ENCODE results near the gene FILIP1L.

The FILIP1L gene

DNA sequence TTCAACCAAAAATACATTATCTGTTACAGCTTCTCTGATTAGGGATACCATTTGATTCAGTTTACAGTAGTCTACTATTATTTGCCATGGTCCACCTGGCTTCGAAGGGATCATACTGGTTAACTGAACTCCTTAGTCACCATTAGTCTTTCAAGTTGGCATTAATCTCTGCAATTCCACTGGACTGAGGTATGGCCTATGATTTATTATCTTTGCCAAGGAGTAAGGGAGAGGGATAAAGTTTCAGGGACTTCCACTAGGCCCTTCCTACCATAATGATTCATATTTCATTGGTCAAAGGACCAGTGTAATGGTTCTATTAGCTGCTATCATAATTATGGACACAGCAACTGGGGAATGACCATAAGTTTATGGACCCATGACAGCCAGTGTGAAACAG, 303.9 kb downstream of the FILIP1L start:
- Histone ChIP-seq H3K36me3 (replicated peaks) (no peaks in the 10 kb centered on the region), H3K27me3 (replicated peaks) (no peaks in the 10 kb centered on the region), H3K27ac (no peak overlapping the region), H3K4me3 (ENCODE audit: low read depth, low read length) (no peak overlapping the region)
- TF ChIP-seq, protein P1, sequence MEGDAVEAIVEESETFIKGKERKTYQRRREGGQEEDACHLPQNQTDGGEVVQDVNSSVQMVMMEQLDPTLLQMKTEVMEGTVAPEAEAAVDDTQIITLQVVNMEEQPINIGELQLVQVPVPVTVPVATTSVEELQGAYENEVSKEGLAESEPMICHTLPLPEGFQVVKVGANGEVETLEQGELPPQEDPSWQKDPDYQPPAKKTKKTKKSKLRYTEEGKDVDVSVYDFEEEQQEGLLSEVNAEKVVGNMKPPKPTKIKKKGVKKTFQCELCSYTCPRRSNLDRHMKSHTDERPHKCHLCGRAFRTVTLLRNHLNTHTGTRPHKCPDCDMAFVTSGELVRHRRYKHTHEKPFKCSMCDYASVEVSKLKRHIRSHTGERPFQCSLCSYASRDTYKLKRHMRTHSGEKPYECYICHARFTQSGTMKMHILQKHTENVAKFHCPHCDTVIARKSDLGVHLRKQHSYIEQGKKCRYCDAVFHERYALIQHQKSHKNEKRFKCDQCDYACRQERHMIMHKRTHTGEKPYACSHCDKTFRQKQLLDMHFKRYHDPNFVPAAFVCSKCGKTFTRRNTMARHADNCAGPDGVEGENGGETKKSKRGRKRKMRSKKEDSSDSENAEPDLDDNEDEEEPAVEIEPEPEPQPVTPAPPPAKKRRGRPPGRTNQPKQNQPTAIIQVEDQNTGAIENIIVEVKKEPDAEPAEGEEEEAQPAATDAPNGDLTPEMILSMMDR (IDR thresholded peaks at IDR 0.05; ENCODE audit: low read depth, low read length, missing control alignments): no peak
- no peak for DNase-seq
- in situ Hi-C loops (cut with HindIII; ENCODE audit: low pct_ligation_motif_present, low sequenced_read_pairs): no loop called here

DNA sequence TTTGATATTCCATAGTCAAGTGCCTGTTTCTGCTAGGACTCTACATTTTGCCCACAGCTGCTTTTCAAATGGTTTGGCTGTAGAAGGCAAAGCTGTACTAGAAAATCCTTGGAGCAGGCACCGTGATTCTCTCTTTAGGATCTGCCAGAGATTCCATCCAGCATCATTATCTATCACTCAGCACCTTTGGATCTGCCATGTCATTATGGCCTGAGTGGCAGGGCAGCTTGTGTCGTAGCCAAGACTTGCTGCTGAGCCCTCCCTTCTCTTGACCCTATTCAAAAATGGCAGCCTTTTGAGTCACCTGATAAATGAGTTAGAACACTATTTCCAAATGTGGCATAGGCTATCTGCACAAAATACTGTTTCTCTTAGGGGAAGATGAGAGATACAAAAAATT, 304.7 kb downstream of the FILIP1L start:
- DNase-seq: no peak
- Histone ChIP-seq H3K4me3 (ENCODE audit: low read depth, low read length) (no peak overlapping the region), H3K27ac (no peak overlapping the region), H3K36me3 (replicated peaks) (no peaks in the 10 kb centered on the region), H3K27me3 (replicated peaks) (no peaks in the 10 kb centered on the region)
- in situ Hi-C loops (cut with HindIII; ENCODE audit: low pct_ligation_motif_present, low sequenced_read_pairs): no loop called here
- TF ChIP-seq, protein P1 (IDR thresholded peaks at IDR 0.05; ENCODE audit: low read depth, low read length, missing control alignments): no peak

DNA sequence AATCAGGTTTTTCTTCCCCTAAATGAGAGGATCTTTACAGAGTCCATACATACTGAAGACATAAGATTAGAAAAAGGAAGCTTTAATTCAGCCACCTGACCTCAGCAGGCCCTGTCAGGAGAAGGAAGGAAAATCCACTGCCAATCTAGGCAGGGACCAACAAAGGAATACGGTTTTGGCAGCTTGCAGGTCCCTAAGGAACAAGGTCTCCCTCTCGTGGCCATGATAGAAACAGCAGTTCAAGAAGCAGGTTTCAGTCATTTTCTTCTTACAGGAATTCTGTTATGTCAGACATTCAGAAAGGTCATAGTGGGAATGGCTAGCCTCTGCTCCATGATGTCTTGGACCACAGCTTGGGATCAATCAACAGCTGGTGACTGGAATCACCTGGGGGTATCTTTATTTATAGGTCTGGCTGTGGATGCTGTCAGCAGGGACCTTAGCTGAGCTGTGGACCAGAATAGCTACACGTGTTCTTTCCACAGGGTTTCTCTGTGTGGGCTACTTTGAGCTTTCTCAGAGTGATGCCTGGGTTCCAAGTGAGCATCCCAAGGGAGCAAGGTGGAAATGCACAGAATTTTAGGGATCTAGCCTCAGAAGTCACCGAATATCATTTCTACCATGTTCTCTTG, 306.0 kb downstream of the FILIP1L start:
- no peaks in the 10 kb centered on the region for H3K27me3 ChIP-seq (replicated peaks)
- peak; percentile 87 for DNase-seq
- H3K4me3 ChIP-seq (ENCODE audit: low read depth, low read length): no peak overlapping the region
- TF ChIP-seq, protein P1 (IDR thresholded peaks at IDR 0.05; ENCODE audit: low read depth, low read length, missing control alignments): peak; percentile 90
- no peak overlapping the region for H3K27ac ChIP-seq
- in situ Hi-C loops (cut with HindIII; ENCODE audit: low pct_ligation_motif_present, low sequenced_read_pairs): no loop called here
- H3K36me3 ChIP-seq (replicated peaks): no peaks in the 10 kb centered on the region

DNA sequence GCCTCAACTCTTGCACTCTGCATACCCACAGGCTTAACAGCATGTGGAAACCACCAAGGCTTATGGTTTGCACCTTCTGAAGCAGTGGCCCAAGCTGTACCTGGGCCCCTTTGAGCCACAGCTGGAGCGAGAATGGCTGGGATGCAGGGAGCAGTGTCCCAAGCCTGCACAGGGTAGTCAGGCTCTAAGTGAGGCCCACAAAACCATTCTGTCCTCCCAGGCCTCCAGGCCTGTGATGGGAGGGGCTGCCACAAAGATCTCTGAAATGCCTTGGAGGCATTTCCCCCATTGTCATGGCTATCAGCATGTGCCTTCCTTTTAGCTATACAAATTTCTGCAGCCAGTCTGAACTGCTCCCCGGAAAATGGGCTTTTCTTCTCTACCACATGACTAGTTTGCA, 309.1 kb downstream of the FILIP1L start:
- Histone ChIP-seq H3K4me3 (ENCODE audit: low read depth, low read length) (no peak overlapping the region), H3K36me3 (replicated peaks) (no peaks in the 10 kb centered on the region), H3K27me3 (replicated peaks) (no peaks in the 10 kb centered on the region), H3K27ac (no peak overlapping the region)
- TF ChIP-seq, protein P1 (IDR thresholded peaks at IDR 0.05; ENCODE audit: low read depth, low read length, missing control alignments): no peak
- in situ Hi-C loops (cut with HindIII; ENCODE audit: low pct_ligation_motif_present, low sequenced_read_pairs): no loop called here
- no peak for DNase-seq

DNA sequence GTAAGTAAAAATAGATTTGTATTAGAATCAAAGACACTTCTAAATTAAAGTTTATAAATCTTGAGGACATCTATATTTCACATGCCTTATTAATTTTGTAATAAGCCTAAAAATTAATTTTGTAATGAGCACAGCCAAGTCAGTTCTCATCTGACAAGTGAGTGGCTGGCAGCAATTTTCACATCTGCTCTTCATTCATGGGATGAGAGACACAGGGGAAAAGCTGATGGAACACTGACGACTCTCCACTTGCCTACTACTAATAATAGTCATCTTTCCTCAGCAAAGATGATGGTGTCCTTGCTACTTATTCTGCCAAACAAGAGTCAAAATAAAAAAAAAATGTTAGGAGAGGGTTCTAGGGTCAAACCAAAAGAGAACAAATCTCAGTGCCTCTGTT, 311.0 kb downstream of the FILIP1L start:
- in situ Hi-C loops (cut with HindIII; ENCODE audit: low pct_ligation_motif_present, low sequenced_read_pairs): no loop called here
- Histone ChIP-seq H3K27me3 (replicated peaks) (no peaks in the 10 kb centered on the region), H3K27ac (no peak overlapping the region), H3K36me3 (replicated peaks) (no peaks in the 10 kb centered on the region), H3K4me3 (ENCODE audit: low read depth, low read length) (no peak overlapping the region)
- DNase-seq: no peak
- TF ChIP-seq, protein P1 (IDR thresholded peaks at IDR 0.05; ENCODE audit: low read depth, low read length, missing control alignments): no peak

DNA sequence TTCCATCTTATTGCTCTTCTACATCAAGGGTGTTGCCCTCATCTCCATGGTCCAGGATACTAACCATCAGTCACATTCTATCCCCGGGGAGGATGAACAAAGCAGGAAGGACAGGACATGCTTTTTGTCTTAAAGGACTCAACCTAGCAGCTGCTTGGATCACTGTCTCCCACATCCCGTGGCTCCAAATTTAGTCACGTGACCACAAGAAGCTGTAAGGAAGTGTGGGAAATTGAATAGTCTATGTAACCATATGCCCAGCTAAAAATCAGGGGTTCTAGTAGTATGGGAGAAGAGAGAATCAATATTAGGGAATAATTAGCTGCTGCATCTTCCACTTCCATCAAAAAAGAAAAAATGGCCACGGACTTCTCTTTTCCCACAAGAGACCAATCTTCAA, 314.9 kb downstream of the FILIP1L start:
- DNase-seq: no peak
- TF ChIP-seq, protein P1 (IDR thresholded peaks at IDR 0.05; ENCODE audit: low read depth, low read length, missing control alignments): no peak
- Histone ChIP-seq H3K27me3 (replicated peaks) (no peaks in the 10 kb centered on the region), H3K27ac (no peak overlapping the region), H3K36me3 (replicated peaks) (peaks cover 20% of the 10 kb centered on the region), H3K4me3 (ENCODE audit: low read depth, low read length) (no peak overlapping the region)
- in situ Hi-C loops (cut with HindIII; ENCODE audit: low pct_ligation_motif_present, low sequenced_read_pairs): no loop called here
